AG04450 (cell line): ENCODE measurements around the gene CALM3. TPM values are rescaled to one million over a fixed set of nuclear protein-coding genes. Genes with fewer than 3 reads are reported as not detected.

ENCODE experiments used
- CTCF ChIA-PET: fragments of 300-600, 350-600 bp; formaldehyde crosslinking; extraction: SDS; loops from one replicate; lab custom pipeline; 2022; ENCODE audit warnings: antibody characterized with exemption, inconsistent platforms; lab: Charles Lee
- POLR2A ChIA-PET: fragments of 350-600 bp; formaldehyde crosslinking; extraction: SDS; loops from one replicate; lab custom pipeline; 2021; ENCODE audit warnings: antibody characterized with exemption, inconsistent platforms; lab: Yijun Ruan, JAX
- DNase-seq: peaks from one replicate; pipeline ENCODE4 v3.0.0-alpha.2; 2011; ENCODE audit warnings: low read depth, low spot score
- H3K27ac ChIP-seq: one replicate; pipeline ENCODE4 v1.5.1; 2012; ENCODE audit warnings: low read depth, low read length, control low read depth
- H3K27me3 ChIP-seq: one replicate; pipeline ENCODE4 v1.6.0; 2012; ENCODE audit warnings: low read length; ENCODE audit not compliant: control insufficient read depth, insufficient read depth
- H3K4me3 ChIP-seq: 2 replicates; pipeline ENCODE4 v1.5.1; 2011; ENCODE audit warnings: mild to moderate bottlenecking, low read depth, low read length, control low read depth
- H3K9me3 ChIP-seq: 2 replicates; pipeline ENCODE4 v1.5.1; 2012; ENCODE audit warnings: low read length; ENCODE audit not compliant: control insufficient read depth, insufficient read depth
- CTCF ChIP-seq: IDR thresholded peaks from 2 replicates; pipeline ENCODE4 v1.5.1; 2011; ENCODE audit warnings: low read depth, low read length, control low read depth, inconsistent platforms
- polyA plus RNA-seq: library from polyadenylated mRNA; depleted of rRNA; stranded (reverse); fragments of >200 nt; gene quantifications from 2 replicates; pipeline ENCODE4 v1.2.3, GENCODE V29; 2011

CALM3 gene
- polyA plus RNA-seq, 1 experiment = 744 TPM

GRCh38 chr19:46574533-46574932 is 26.6 kb upstream of the CALM3 start:
- Histone ChIP-seq H3K9me3 (no peaks in the 10 kb centered on the region), H3K27me3 (peaks cover 11% of the 10 kb centered on the region), H3K4me3 (no peak overlapping the region), H3K27ac (no peak overlapping the region)
- ChIA-PET CTCF (no interaction called here), POLR2A (no interaction called here)
- no peak for DNase-seq
- no peak for TF ChIP-seq CTCF

GRCh38 chr19:46578450-46578849 is 22.7 kb upstream of the CALM3 start:
- no peaks in the 10 kb centered on the region for H3K9me3 ChIP-seq
- ChIA-PET CTCF (no interaction called here), POLR2A (no interaction called here)
- H3K27ac ChIP-seq = no peak overlapping the region
- peaks cover 16% of the 10 kb centered on the region for H3K27me3 ChIP-seq
- DNase-seq = no peak
- no peak overlapping the region for H3K4me3 ChIP-seq
- TF ChIP-seq CTCF = no peak

- POLR2A ChIA-PET = no interaction called here
- no peak overlapping the region for H3K4me3 ChIP-seq
- DNase-seq = no peak
- peaks cover 12% of the 10 kb centered on the region for H3K27me3 ChIP-seq
- peak; percentile 48 for TF ChIP-seq CTCF
- CTCF ChIA-PET = interaction anchor here (1.1 kb wide), 1 partner anchor 8 kb away, joined by 3 read pairs; no protein-coding TSS in a partner anchor
- no peak overlapping the region for H3K27ac ChIP-seq
- H3K9me3 ChIP-seq = no peaks in the 10 kb centered on the region
Measured at GRCh38 chr19:46579361-46579879, 21.7 kb upstream of the CALM3 start.

- CTCF ChIA-PET = interaction anchor here (0.6 to 1.1 kb wide), 2 partner anchors 9 to 93 kb away, joined by 3 read pairs; no protein-coding TSS in a partner anchor
- no peak for TF ChIP-seq CTCF
- DNase-seq = no peak
- Histone ChIP-seq H3K27me3 (peaks cover 10% of the 10 kb centered on the region), H3K9me3 (no peaks in the 10 kb centered on the region), H3K27ac (no peak overlapping the region), H3K4me3 (no peak overlapping the region)
- POLR2A ChIA-PET = no interaction called here
Measured at GRCh38 chr19:46580247-46580646, 20.9 kb upstream of the CALM3 start.

GRCh38 chr19:46585539-46585938 is 15.6 kb upstream of the CALM3 start:
- H3K27me3 ChIP-seq = peaks cover 2% of the 10 kb centered on the region
- H3K9me3 ChIP-seq = no peaks in the 10 kb centered on the region
- ChIA-PET CTCF (no interaction called here), POLR2A (interaction anchor here (0.7 kb wide), 1 partner anchor 12 kb away, joined by 9 read pairs; no protein-coding TSS in a partner anchor)
- no peak for TF ChIP-seq CTCF
- DNase-seq = no peak
- no peak overlapping the region for H3K27ac ChIP-seq
- H3K4me3 ChIP-seq = no peak overlapping the region
